Stimulated activated CD4-positive, alpha-beta T cell treated with anti-CD3 and anti-CD28 coated beads, Interleukin-1b, Interleukin-23, amount 100 ng/mL, for 24 hours (primary cell): ENCODE results near the gene FSD1L.
"Not testable (repeated sequence)": the region's sequence is repeated elsewhere in the genome, so short reads cannot be mapped to it uniquely, and the experiment has no call there.

Experiments
- DNase-seq, 4 experiments: peaks; one replicate each; pipeline ENCODE4 v3.0.0-alpha.2; 2020; ENCODE audit warnings: low read depth in 4 of 4, low spot score in 1 of 4

FSD1L gene

DNA sequence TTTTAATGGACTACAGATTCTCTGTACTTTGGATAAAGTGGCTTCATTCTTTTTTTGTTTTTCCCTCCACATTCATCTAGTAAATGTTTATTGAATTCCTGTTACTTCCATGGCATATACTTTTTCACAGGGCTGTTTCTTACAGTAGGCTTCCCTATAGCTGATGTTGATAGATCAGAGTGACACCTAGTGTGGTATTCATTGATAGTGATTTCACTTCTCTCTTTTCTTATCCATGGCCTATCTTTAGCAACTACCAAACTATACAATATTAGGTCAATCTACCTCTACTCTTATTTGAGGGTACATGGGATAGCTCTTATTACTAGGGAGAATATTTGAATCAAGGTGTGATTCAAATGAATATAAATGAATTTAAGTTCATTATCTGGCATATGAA, 35.8 kb downstream of the FSD1L start:
- no peak for DNase-seq

DNA sequence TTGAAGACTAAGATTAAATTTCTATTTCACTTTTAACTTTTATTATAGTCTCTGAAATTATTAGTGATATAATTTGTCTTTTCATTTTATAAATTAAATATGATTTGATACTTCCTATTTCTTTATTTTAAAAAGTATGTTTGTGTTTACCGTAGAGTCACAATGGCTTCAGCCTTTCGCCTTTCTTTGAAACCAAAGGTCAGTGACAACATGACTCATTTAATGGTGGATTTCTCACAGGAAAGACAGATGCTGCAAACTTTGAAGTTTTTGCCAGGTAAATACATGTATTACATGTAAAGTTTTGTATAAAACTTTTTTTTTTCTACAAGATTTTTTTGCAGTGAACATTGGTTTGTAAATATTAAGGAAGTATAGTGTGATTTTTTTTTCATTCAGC, 36.4 kb downstream of the FSD1L start:
- no peak for DNase-seq

DNA sequence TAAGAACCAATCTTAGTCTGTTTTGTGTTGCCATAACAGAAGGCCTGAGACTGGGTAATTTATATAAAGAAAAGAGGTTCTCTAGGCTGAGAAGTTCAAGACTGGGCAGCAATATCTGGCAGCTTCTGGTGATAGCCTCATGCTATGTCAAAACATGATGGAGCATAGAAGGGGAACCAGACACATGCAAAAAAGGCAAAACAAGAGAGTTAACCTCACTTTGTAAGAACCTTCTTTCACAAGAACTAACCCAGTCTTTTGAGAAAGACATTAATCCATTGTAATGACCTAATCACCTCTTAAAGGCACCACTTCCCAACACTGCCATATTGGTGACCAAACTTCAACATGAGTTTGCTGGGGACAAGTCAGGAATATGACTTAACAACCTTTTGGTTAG, 37.3 kb downstream of the FSD1L start:
- no peak for DNase-seq

DNA sequence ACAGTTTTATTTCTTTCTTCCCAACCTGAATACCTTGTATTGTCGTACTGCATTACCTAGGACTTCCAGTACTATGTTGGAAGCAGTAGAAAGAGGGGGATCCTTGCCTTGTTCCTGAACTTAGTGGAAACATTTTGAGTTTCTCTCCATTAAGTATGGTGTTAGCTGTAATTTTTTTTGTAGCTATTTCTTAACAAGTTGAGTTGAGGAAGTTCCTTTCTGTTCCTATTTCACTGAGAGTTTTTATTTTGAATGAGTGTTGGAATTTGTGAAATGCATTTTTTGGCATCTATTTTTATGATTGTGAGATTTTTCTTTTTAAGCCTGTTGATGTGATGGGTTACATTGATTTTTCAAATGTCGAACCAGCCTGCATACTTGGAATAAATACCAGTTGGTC, 49.0 kb downstream of the FSD1L start:
- no peak for DNase-seq

DNA sequence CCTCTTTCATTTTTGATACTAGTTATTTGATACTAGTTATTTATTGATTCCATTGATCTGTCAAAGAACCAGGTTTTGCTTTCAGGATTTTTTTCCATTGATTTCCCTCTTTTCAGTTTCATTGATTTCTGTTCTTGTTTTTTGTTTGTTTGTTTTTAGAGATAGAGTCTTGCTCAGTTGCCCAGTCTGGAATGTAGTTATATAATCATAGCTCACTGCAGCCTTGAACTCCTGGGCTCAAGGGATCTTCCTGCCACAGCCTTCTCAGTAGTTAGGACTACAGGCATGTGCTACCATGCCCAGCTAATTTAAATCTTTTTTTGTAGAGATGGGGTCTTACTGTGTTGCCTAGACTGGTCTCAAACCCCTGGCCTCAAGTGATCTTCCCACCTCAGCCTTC, 49.9 kb downstream of the FSD1L start:
- no peak for DNase-seq

DNA sequence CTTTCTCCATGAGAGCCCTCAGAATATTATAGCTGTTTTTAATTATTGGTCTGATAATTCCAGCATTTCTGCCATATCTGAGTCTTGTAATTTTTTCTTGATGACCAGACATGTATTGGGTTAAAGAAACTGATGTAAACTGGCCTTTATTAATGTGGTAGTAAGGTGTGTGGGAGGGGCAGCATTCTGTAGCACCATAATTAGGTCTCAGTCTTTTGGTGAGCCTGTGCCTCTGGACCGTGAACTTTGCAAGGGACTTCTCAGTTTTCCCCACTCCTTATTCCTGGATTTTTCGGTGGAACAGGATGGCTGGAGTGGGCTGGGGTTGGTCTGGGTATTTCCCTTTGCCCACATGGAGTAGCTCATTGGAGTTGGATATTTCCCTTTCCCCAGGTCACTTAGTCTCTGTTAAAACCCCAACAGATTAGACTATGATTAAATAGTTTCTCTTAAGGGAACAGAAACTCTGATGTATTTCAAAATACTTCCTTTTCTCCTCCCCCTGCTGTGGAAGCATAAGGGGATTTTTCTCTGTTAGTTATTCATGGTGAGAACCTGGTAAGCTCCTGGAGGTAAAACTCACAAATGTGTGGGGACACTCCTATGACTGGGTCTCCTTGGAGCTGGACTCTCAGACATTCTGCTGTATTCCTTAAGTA, 52.4 kb downstream of the FSD1L start:
- no peak for DNase-seq

DNA sequence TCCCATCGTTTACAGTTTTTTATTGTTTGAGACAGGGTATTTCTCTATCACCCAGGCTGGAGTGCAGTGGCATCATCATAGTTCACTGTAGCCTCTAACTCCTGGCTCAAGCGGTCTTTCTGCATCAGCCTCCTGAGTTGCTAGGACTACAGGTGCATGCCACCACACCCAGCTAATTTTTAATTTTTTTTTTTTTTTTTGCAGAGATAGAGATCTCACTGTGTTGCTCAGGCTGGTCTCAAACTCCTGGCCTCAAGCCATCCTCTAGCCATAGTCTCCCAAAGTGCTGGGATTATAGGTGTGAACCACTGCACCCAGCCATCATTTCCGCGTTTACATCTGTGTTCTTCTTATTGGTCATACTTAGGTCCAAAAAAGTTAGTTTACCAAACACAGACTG, 53.6 kb downstream of the FSD1L start:
- no peak for DNase-seq

DNA sequence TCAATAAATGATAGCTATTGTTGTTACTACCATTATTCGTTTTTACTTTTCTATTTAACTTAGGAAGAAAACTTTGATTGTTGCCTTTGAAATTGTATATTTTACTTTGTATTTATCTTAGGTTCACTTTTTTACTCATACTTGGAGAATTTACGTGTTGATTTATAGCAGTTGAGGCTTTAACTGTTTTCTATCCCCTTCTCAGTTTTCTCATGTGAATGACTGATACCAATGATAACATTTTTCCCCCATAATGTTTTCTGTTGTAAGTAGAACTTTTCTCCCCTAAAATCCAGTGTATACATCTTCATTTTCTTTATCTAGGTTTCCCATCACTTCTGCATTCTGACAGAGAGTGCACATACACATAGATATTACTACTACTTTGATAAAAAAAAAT, 54.4 kb downstream of the FSD1L start:
- no peak for DNase-seq

DNA sequence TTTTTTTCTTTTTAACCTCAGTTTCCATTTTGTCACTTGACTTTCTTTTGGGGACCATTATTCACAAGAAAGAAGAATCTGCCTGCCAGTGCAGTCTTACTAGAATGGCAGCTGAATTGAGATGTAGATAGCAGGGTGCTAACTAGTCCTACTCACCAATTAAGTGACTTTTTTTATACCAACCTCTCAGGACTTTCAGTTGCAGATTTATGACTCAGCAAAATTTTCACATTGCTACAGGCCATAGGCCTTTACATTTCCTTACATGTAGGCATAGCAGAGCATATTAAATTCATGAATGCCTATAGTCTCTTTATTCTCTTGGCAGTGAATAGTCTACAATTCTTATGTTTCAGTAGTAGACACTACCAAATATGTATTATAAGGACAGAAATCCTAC, 56.0 kb downstream of the FSD1L start:
- no peak for DNase-seq

DNA sequence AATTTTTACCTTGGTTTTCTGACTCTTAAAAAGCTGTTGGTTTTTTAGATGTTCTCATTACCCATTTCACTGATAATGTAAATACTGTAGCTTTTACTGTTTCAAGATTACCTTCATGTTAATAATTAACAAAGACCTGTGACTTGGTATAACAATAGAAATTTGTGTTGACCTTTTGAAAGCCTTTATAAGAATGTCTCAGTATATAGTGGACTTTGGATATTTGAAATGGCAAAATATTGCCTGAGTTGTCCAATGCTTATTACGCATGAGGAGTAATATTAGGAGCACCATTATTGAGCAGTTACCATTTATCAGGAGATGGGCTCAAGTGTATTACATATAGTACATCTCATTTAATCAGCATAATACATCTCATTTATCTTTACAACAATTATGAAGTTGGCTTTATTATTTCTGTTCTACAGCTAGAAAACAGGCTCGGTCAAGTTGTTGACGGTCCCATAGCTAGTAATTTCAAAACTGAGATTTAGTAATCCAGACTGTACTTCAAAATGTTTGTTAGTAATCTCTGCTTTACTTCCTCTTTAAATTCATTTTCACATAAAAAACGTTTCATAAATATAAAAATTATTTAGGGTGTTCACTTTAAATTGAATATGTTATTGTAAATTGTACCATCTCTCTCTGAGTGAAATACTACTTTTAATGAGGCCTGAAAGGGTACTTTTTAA, 59.4 kb downstream of the FSD1L start:
- no peak for DNase-seq

DNA sequence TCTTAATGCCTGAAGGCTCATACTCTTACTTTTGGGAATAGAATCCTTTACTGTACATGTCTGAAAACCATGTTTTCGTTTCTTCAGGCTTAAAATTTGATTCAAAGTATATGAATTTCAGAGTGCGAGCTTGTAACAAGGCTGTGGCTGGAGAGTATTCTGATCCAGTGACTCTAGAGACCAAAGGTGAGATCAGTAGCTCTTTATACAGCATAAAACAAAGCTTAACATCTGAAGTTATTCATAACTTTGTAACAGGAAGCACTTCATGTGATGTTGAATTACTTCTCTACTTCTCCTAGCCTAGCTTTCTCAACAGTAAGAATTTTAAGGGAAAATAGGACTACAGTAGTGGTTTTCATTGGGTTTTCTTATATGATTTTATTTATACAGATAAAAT, 60.7 kb downstream of the FSD1L start:
- no peak for DNase-seq

DNA sequence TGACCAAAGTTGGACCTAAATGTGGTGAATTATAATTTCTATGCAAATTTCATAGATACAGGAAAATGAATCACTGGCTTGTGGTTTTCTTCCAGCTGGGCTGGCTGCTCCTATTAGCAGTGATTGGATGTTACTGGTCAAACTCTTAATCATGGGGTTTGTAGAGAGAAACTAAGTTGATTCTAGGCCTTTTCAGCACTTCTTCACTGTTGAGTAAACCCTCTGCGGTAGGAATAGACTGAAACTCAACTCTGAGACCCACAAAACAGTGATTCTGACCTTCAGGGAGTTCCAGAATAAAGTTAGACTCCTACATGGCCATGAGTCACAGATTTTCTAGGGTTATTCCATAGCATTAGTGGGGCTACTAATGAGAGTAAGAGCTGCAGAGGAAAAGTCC, 62.2 kb downstream of the FSD1L start:
- DNase-seq = no peak

DNA sequence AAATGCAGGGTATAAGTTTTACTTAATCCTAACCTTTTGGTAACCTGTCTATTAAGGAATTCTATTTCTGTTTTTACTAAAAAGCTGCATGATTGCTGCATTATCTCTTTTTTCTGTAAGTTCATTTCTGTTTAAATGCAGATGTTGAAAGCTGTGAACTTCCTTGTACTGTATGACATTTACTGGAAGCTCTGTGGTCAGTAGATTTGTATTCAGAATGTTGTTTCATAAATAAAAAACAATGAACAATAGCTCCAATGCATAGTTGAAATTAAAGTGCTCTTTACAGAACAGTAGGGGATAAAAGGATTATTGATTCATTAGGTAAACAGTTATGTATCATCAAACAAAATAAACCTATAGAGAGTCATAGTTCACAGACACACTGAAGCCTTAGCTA, 63.6 kb downstream of the FSD1L start:
- DNase-seq = no peak

DNA sequence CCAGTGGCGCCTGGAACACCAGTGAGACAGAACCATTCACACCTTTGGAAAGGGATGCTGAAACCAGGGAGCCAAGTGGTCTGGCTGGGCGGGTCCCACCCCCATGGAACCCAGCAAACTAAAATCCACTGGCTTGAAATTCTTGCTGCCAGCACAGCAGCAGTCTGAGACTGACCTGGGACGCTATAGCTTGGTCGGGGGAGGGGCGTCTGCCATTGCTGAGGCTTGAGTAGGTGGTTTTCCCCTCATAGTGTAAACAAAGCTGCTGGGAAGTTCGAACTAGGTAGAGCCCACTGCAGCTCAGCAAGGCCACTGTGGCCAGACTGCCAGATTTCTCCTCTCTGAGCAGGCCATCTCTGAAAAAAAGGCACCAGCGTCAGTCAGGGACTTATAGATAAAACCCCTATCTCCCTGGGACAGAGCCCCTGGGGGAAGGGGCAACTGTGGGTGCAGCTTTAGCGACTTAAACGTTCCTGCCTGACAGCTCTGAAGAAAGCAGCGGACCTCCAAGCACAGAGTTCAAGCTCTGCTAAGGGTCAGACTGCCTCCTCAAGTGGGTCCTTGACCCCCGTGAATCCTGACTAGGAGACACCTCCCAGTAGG, 68.1 kb downstream of the FSD1L start:
- DNase-seq = no peak

DNA sequence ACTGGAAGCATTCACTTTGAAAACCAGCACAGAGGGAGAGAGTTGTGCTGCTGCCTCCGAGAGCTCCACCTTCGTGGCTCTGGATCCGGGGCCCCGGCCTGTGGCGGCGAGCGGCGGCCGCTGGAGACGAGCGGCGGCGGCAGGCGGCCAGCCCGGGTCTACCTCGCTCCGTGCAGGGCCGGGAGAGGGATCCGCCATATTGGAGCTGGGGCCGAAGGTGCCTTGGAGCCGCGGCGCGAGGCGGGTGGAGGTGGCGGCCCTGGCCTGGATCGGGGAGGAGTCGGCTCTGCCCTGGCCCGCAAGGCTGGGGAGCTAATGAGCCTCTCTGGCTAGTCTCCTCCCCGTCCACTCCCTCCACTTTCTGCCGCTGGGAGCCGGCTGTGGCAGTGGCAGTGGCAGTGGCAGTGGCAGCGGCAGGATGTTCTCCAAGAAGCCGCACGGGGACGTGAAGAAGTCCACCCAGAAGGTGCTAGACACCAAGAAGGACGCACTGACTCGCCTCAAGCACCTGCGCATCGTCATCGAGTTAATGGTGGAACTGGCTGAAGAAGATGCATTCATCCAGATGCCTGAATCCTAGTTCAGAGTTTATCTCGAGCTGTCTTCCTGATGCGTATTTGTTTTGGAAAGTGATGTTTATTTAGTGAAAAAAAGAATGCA, 72.0 kb downstream of the FSD1L start:
- peak in 1 of 4 experiments; percentile 7 for DNase-seq

DNA sequence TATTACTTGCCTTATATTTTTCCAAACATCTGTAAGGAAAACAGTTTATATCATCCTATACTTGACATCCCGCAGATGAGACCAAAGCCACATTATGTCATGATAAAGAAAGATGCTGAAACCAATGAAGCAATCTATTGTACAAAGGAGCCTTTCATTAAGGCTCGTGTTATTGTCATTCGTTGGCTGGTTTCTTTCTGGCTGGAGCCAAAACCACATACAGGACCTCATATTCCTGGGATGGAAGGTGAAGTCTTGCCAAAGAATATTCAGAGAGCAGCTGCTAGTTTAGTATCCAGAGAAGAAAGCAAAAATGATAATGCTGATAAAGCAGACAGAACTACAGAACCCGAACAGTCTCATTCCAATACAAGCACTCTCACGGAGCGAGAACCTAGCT, 73.2 kb downstream of the FSD1L start:
- DNase-seq = not testable (repeated sequence)

DNA sequence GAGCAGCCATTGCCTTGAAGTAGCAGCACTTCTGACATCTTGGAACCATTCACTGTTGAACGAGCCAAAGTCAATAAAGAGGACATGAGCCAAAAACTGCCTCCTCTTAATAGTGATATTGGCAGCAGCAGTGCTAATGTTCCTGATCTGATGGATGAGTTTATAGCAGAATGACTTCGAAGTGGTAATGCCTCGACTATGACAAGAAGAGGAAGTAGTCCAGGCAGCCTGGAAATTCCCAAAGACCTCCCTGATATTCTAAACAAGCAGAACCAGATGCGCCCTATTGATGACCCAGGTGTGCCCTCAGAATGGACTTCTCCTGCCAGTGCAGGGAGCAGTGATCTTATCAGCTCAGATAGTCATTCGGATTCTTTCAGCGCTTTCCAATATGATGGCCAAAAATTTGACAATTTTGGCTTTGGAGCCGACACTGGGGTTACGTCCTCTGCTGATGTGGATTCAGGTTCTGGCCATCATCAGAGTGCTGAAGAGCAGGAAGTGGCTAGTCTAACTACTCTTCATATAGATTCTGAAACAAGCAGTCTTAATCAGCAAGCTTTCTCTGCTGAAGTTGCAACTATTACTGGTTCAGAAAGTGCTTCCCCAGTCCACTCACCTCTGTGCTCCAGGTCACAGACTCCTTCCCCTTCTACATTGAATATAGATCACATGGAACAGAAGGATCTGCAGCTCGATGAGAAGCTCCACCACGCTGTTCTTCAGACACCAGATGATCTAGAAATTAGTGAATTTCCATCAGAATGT, 75.0 kb downstream of the FSD1L start:
- not testable (repeated sequence) for DNase-seq

DNA sequence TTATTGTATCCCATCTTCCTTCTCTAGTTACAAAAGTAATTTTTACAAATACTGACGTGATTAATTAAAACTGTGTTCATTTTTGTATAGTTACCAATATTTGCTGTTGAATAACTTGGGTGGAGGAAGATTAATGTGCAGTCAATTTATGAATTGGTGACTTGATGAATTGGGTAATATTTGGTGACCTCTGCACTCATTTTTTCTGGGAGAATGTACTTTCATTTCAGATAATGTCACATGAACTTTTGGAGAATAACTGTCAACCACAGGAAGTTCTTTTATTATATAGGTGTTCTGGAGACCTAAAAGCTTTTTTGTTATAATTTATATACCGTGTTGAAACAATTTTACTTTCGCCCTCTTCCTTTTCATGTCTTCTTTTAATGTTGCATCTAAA, 83.7 kb downstream of the FSD1L start:
- no peak for DNase-seq

DNA sequence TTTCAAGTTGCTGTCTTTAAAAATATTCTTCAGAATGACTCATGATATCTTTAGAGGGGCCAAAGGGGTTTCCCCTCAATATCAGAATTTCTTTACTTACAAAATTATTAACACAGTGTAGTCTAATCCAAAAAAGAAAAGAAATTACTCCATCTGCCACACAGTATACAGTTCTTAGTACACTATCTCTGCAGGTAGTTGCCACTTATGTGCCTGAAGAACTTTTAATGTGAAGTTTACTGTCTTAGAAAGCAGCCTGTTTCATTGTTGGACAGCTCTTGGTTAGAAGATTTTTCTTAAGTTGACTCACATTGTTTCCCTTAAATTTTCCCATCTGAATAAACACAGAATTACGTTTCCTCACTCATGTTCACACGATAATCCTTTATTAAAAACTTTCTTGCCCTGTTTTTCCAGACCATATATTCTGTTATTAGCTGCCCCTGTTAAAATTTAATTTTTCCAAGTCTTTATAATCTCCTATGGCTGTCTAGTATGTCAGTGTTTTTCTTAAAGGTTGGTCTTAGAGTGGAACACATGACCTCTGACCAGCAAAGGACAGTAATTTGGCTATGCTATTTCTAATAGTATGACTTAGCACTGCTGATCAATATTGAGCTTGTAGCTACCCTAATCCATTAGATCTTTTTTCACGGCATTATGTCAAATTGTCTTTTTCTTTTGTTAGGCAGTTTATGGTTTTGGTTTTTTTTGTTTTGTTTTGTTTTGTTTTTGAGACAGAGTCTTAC, 88.3 kb downstream of the FSD1L start:
- DNase-seq = no peak

DNA sequence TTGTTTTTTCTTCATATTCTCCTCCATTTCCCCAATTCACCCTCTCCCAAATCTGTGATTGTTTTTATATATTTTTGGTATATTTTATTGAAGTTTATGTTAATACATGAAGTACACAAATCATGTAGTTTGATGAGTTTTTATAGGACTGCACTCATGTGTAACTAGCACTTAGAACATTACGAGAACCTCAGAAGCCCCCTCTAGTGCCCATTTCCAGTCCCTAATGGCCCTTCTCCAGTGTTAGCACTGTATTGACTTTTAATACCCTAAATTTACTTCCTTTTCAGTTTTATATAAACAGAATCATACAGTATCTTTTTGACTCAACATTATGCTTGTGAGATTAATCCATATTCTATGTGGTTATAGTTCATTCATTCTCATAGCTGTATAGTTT, 91.6 kb downstream of the FSD1L start:
- no peak for DNase-seq

DNA sequence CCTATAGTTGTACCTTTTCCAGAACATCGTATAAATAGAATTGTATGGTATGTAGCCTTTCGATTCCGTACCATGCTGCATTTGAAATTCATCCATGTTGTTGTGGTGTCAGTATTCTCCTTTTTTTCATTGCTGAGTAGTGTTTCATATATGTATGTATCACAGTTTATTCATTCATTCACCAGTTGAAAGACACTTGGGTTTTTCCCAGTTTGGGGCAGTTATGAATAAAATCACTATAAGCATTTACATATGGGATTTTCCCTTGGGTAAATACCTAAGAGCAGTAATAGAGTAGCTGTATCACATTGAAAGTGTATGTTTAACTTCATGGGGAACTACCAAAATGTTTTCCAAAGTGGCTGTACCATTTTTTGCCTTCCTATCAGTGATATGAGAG, 94.0 kb downstream of the FSD1L start:
- no peak for DNase-seq
